ENCODE results near the gene LAMA1.

- TF ChIP-seq POLR2AphosphoS5 (IDR thresholded peaks at IDR 0.05; ENCODE audit: low read length) (no peak), CTCF (IDR thresholded peaks at IDR 0.05 in 2 of 3, conservative IDR thresholded peaks at IDR 0.05 in 1 of 3; ENCODE audit: control insufficient read depth in 2 of 3, extremely low read depth in 1 of 3, insufficient read depth in 1 of 3, low read depth in 3 of 3, low read length in 3 of 3) (no peak), PBX3 (IDR thresholded peaks at IDR 0.05; ENCODE audit: insufficient replicate concordance, low read depth, low read length) (no peak), POLR2A (IDR thresholded peaks at IDR 0.05; ENCODE audit: low read depth, low read length) (no peak), KLF5 (IDR thresholded peaks at IDR 0.05; ENCODE audit: partially characterized antibody) (no peak), SRF (IDR thresholded peaks at IDR 0.05; ENCODE audit: low read depth in 2 of 2, low read length in 2 of 2) (no peak), MYC (IDR thresholded peaks at IDR 0.05; ENCODE audit: insufficient read depth, insufficient read length, insufficient replicate concordance, low read length, severe bottlenecking) (no peak), PAX5 (IDR thresholded peaks at IDR 0.05; ENCODE audit: borderline replicate concordance, low read depth, low read length) (no peak), LARP7 (IDR thresholded peaks at IDR 0.05) (no peak), BCLAF1 (IDR thresholded peaks at IDR 0.05) (no peak), POLR2AphosphoS2 (IDR thresholded peaks at IDR 0.05; ENCODE audit: low read depth, low read length) (no peak)
These were observed 89.0 kb downstream of the LAMA1 start for GRCh38 chr18:7028625-7029024.

Data from GM12878 (cell line).